H1 (cell line): ENCODE measurements around the gene FBXO41. TPM values are rescaled to one million over a fixed set of nuclear protein-coding genes. Genes with fewer than 3 reads are reported as not detected.

Experiments used
- BRCA1 ChIP-seq: IDR thresholded peaks from 2 replicates; pipeline ENCODE4 v1.6.1; 2012; ENCODE audit warnings: low read depth, low read length, improper control_type of control experiment
- CTBP2 ChIP-seq: IDR thresholded peaks from 2 replicates; pipeline ENCODE4 v1.7.0; 2011; ENCODE audit warnings: borderline replicate concordance, mild to moderate bottlenecking, moderate library complexity, mixed read lengths, low read length; ENCODE audit not compliant: insufficient read depth, insufficient read length
- KDM4A ChIP-seq: IDR thresholded peaks from one replicate; pipeline ENCODE4 v1.7.1; 2012; ENCODE audit warnings: low read depth, mild to moderate bottlenecking, moderate library complexity, low read length, inconsistent platforms; ENCODE audit not compliant: severe bottlenecking
- KDM5A ChIP-seq: fragments of 200-600 bp; IDR thresholded peaks from 2 replicates; pipeline ENCODE4 v1.7.1; 2012; ENCODE audit warnings: mild to moderate bottlenecking, low read length, inconsistent platforms, mixed read lengths
- RBBP5 ChIP-seq: IDR thresholded peaks from 2 replicates; pipeline ENCODE4 v1.7.1; 2012; ENCODE audit warnings: low read depth, mild to moderate bottlenecking, inconsistent platforms, low read length, moderate library complexity, borderline replicate concordance
- SP4 ChIP-seq: IDR thresholded peaks from 2 replicates; pipeline ENCODE4 v1.6.1; 2012; ENCODE audit warnings: low read length, inconsistent platforms
- SRF ChIP-seq: IDR thresholded peaks from 2 replicates; pipeline ENCODE4 v1.6.1; 2011; ENCODE audit warnings: mild to moderate bottlenecking, low read depth, low read length, moderate library complexity
- SUZ12 ChIP-seq: fragments of 200-600 bp; sonication (generic); IDR thresholded peaks from 2 replicates; pipeline ENCODE4 v1.6.1; 2012; ENCODE audit warnings: mild to moderate bottlenecking, inconsistent platforms, low read length, moderate library complexity, mixed read lengths
- polyA plus RNA-seq, 7 experiments: library from polyadenylated mRNA; depleted of rRNA in 3 of 7; stranded (reverse) in 5 of 7; unstranded in 2 of 7; fragments of >200 nt in 5 of 7; fragments of 200-250 nt in 2 of 7; gene quantifications; 1 replicate in 5 of 7; 2 replicates in 1 of 7; 4 replicates in 1 of 7; pipeline versions ENCODE4 v1.2.1 to v1.2.3, GENCODE V29; 2011 to 2013; ENCODE audit warnings: missing spikeins in 2 of 7, mixed read lengths in 2 of 7
- total RNA-seq: library from RNA; stranded (reverse); fragmentation: NEBNext Ultra II Directional; extraction: Animal tissue kit (Norgen Biotek cat#: 25700); gene quantifications from 2 replicates; pipeline ENCODE4 v1.2.1, GENCODE V29; 2021

Gene FBXO41
- total and polyA plus RNA-seq, 2 of the 8 experiments (the other 6 are each of a cell fraction or from before 2014, with no cell fraction given): 11.2 to 14.3 TPM

- TF ChIP-seq SRF (no peak), SP4 (no peak), CTBP2 (no peak), RBBP5 (no peak), BRCA1 (no peak), KDM5A (no peak), KDM4A (no peak), SUZ12 (no peak)
Measured at GRCh38 chr2:73244580-73244979, 39.7 kb downstream of the FBXO41 start (continued).
